OCI-LY1 (cell line): ENCODE data around the gene VWA8.

Experiments used
- H2AFZ ChIP-seq: fragments of 200-600 bp; sonication (generic), shearing (Covaris generic); 2 replicates; pipeline ENCODE4 v1.6.0; 2014; ENCODE audit warnings: antibody characterized with exemption, mild to moderate bottlenecking, low read length
- H3F3A ChIP-seq: fragments of 200-600 bp; sonication (generic), shearing (Covaris generic); 2 replicates; pipeline ENCODE4 v1.6.0; 2014; ENCODE audit warnings: mild to moderate bottlenecking, antibody characterized with exemption, low read length, moderate library complexity; ENCODE audit not compliant: insufficient read depth
- H3K27ac ChIP-seq: fragments of 200-600 bp; sonication (generic); 2 replicates; pipeline ENCODE4 v1.5.1; 2014; ENCODE audit warnings: low read length, mixed run types, mild to moderate bottlenecking, low read depth; ENCODE audit not compliant: poor library complexity, severe bottlenecking
- H3K27me3 ChIP-seq: fragments of 200-600 bp; sonication (generic); 2 replicates; pipeline ENCODE4 v1.6.0; 2014; ENCODE audit warnings: antibody characterized with exemption, mild to moderate bottlenecking, low read length, moderate library complexity; ENCODE audit not compliant: insufficient read depth
- H3K36me3 ChIP-seq: fragments of 200-600 bp; sonication (generic); 2 replicates; pipeline ENCODE4 v1.6.1; 2014; ENCODE audit warnings: mild to moderate bottlenecking, antibody characterized with exemption, low read length, moderate library complexity, mixed read lengths; ENCODE audit not compliant: insufficient read depth
- H3K4me1 ChIP-seq: fragments of 200-600 bp; sonication (generic); 2 replicates; pipeline ENCODE4 v1.5.1; 2014; ENCODE audit warnings: mild to moderate bottlenecking, low read length, moderate library complexity; ENCODE audit not compliant: insufficient read depth, severe bottlenecking
- H3K4me2 ChIP-seq: fragments of 200-600 bp; sonication (generic), shearing (Covaris generic); 2 replicates; pipeline ENCODE4 v1.6.1; 2014; ENCODE audit warnings: low read length
- H3K4me3 ChIP-seq: fragments of 200-600 bp; sonication (generic); 2 replicates; pipeline ENCODE4 v1.5.1; 2014; ENCODE audit warnings: low read length, low read depth, mild to moderate bottlenecking, mixed read lengths; ENCODE audit not compliant: poor library complexity, severe bottlenecking
- H3K79me2 ChIP-seq: fragments of 200-600 bp; shearing (Covaris generic); 2 replicates; pipeline ENCODE4 v1.6.1; 2016; ENCODE audit warnings: mixed run types, low read length, mixed read lengths; ENCODE audit not compliant: insufficient read depth
- H3K9ac ChIP-seq: fragments of 200-600 bp; sonication (generic), shearing (Covaris generic); 2 replicates; pipeline ENCODE4 v1.6.1; 2014; ENCODE audit warnings: mild to moderate bottlenecking, low read length, mixed read lengths
- H3K9me2 ChIP-seq: fragments of 200-600 bp; sonication (generic), shearing (Covaris generic); 2 replicates; pipeline ENCODE4 v1.6.1; 2014; ENCODE audit warnings: low read depth, mild to moderate bottlenecking, low read length, mixed read lengths
- H3K9me3 ChIP-seq: fragments of 200-600 bp; shearing (Covaris generic); 2 replicates; pipeline ENCODE4 v1.6.1; 2014; ENCODE audit warnings: low read length, mixed read lengths
- H4K20me1 ChIP-seq: fragments of 200-600 bp; sonication (generic), shearing (Covaris generic); 2 replicates; pipeline ENCODE4 v1.6.0; 2016; ENCODE audit warnings: mild to moderate bottlenecking, low read length; ENCODE audit not compliant: insufficient read depth
- EZH2 ChIP-seq: fragments of 200-600 bp; sonication (generic), shearing (Covaris generic); IDR thresholded peaks from 2 replicates; pipeline ENCODE4 v1.8.0; 2017; ENCODE audit warnings: borderline replicate concordance, mixed run types, mild to moderate bottlenecking, antibody characterized with exemption, low read length, moderate library complexity, mixed read lengths
- TF ChIP-seq, protein P1 (sequence below): fragments of 200-600 bp; sonication (generic), shearing (Covaris generic); IDR thresholded peaks from 2 replicates; pipeline ENCODE4 v1.5.1; 2017; ENCODE audit warnings: mild to moderate bottlenecking, antibody characterized with exemption, low read length, moderate library complexity, mixed read lengths

Gene VWA8

DNA sequence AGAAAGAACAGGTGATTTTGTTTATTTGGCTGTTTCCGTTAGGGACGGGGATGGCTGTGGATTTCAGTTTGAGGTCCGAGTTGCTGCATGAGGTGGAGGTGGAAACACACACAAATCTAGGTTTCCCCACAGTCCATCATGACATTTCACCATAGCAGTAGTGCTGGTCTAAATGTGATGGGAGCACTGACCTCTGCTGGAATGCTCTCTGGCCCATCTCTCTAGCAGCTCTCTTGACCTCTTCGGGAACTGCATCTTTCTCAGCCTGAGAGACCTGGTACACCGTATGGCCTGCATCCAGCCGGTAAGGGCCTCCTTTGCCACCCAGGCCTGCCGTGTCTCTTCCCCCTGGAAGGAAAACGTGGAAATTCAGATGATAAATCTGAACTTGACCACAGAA, 349.5 kb downstream of the VWA8 start:
- Histone ChIP-seq H4K20me1 (no peaks in the 10 kb centered on the region), H3K9me3 (no peaks in the 10 kb centered on the region), H3K4me3 (no peak overlapping the region), H3K79me2 (no peaks in the 10 kb centered on the region), H3K9ac (no peak overlapping the region), H3K27me3 (no peaks in the 10 kb centered on the region), H3F3A (no peaks in the 10 kb centered on the region), H3K9me2 (no peaks in the 10 kb centered on the region), H3K36me3 (peaks cover 23% of the 10 kb centered on the region; the same call in 1 of the 2 replicates), H3K4me2 (no peak overlapping the region), H3K4me1 (no peaks in the 10 kb centered on the region), H3K27ac (no peak overlapping the region), H2AFZ (no peak overlapping the region)
- TF ChIP-seq, protein P1, sequence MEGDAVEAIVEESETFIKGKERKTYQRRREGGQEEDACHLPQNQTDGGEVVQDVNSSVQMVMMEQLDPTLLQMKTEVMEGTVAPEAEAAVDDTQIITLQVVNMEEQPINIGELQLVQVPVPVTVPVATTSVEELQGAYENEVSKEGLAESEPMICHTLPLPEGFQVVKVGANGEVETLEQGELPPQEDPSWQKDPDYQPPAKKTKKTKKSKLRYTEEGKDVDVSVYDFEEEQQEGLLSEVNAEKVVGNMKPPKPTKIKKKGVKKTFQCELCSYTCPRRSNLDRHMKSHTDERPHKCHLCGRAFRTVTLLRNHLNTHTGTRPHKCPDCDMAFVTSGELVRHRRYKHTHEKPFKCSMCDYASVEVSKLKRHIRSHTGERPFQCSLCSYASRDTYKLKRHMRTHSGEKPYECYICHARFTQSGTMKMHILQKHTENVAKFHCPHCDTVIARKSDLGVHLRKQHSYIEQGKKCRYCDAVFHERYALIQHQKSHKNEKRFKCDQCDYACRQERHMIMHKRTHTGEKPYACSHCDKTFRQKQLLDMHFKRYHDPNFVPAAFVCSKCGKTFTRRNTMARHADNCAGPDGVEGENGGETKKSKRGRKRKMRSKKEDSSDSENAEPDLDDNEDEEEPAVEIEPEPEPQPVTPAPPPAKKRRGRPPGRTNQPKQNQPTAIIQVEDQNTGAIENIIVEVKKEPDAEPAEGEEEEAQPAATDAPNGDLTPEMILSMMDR = no peak
- TF ChIP-seq EZH2 = no peak

DNA sequence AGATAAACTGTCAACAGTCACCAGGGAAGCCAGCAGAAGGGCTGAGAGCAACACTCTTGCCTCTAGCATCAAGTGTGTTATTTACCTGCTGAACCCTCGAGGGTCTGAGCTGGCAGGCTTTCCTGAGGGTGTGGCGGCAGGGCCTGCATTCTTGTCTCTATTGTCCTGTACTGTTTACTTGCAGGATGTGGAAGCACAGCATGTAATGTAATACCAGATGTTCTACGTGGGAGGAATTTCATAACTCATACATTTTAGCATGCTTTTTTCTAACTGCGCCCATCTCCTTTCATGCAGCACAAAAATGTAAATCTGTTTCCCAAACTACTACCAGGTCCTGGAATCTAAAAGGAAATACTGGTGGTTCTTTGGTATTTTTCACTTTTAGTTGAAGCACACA, 350.5 kb downstream of the VWA8 start:
- H3K4me1 ChIP-seq = no peaks in the 10 kb centered on the region
- no peaks in the 10 kb centered on the region for H3K9me3 ChIP-seq
- no peak overlapping the region for H3K27ac ChIP-seq
- no peak overlapping the region for H3K4me2 ChIP-seq
- peaks cover 23% of the 10 kb centered on the region; the same call in 1 of the 2 replicates for H3K36me3 ChIP-seq
- H2AFZ ChIP-seq = no peak overlapping the region
- no peak for TF ChIP-seq EZH2
- TF ChIP-seq, protein P1 = no peak
- no peak overlapping the region for H3K4me3 ChIP-seq
- no peaks in the 10 kb centered on the region for H3K27me3 ChIP-seq
- H3K9ac ChIP-seq = no peak overlapping the region
- no peaks in the 10 kb centered on the region for H3F3A ChIP-seq
- H3K79me2 ChIP-seq = no peaks in the 10 kb centered on the region
- H4K20me1 ChIP-seq = no peaks in the 10 kb centered on the region
- H3K9me2 ChIP-seq = no peaks in the 10 kb centered on the region

DNA sequence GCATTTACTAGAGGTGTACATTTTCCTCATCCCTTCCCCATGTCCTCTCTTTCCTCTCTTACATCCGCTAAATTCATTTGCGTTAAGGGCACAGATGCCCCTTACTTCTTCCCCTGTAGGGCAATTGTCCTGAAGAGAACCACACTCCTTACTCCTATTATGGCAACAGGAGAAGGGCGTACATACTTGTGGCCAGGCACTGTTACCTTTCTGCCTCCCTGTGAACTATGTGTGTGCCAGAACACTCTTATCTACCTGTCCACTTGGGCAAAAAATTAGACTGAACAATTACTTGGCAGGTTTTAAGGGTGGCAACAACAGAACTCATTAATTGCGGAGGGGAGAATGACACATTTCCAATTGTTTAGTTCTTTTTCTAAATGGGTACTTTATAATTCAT, 351.1 kb downstream of the VWA8 start:
- Histone ChIP-seq H3K27ac (no peak overlapping the region), H3K79me2 (no peaks in the 10 kb centered on the region), H3K9me3 (no peaks in the 10 kb centered on the region), H3K4me3 (no peak overlapping the region), H4K20me1 (no peaks in the 10 kb centered on the region), H3K4me1 (no peaks in the 10 kb centered on the region), H3K36me3 (peaks cover 23% of the 10 kb centered on the region; the same call in 1 of the 2 replicates), H3K9me2 (no peaks in the 10 kb centered on the region), H3K9ac (no peak overlapping the region), H3K27me3 (no peaks in the 10 kb centered on the region), H3F3A (no peaks in the 10 kb centered on the region), H2AFZ (no peak overlapping the region), H3K4me2 (no peak overlapping the region)
- TF ChIP-seq, protein P1 = no peak
- TF ChIP-seq EZH2 = no peak
